ENCODE results near the gene TPST1.

Gene TPST1

DNA sequence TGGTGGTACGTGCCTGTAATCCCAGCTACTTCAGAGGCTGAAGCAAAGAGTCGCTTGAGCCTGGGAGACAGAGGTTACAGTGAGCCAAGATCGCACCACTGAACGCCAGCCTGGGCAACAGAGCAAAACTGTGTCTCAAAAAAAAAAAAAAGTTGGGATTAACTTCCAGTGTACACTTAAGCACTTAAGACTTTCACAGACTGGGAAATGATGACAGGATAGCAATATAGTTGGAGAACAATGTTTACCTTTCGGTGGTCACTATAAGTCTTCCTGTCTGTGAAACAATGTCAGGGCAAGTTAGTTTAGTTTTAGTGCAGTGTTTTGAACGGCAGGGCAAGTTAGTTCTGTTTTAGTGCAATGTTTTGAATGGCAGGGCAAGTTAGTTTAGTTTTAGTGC, 130.2 kb downstream of the TPST1 start:
- H3K36me3 ChIP-seq: no peaks in the 10 kb centered on the region
- DNase-seq: no peak
- no peak for TF ChIP-seq CTCF (IDR thresholded peaks at IDR 0.05; ENCODE audit: low read depth, low read length)
- no peaks in the 10 kb centered on the region for H3K9me3 ChIP-seq (ENCODE audit: severe bottlenecking)
- no peaks in the 10 kb centered on the region for H3K27me3 ChIP-seq (ENCODE audit: insufficient read depth, low read depth, severe bottlenecking)
- no peak overlapping the region for H3K4me3 ChIP-seq (ENCODE audit: low read depth, low read length)
- no peak overlapping the region for H3K27ac ChIP-seq

DNA sequence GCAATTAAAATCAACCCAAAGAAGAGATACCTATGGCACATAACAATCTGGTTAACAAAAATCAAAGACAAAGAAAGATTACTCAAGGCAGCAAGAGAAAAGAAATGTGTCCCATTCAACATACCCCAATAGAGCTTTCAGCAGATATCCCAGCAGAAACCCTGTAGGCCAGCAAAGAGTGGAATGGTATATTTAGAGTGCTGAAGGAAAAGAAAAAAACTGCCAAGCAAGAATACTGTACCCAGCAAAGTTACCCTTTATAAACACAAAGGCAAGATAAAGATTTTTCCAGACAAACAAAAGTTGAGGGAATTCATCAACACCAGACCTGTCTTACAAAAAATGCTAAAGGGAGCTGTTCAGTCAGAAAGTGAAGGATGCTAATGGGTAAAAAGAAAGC, 131.6 kb downstream of the TPST1 start:
- TF ChIP-seq CTCF (IDR thresholded peaks at IDR 0.05; ENCODE audit: low read depth, low read length): no peak
- Histone ChIP-seq H3K4me3 (ENCODE audit: low read depth, low read length) (no peak overlapping the region), H3K27ac (no peak overlapping the region), H3K36me3 (no peaks in the 10 kb centered on the region), H3K9me3 (ENCODE audit: severe bottlenecking) (no peaks in the 10 kb centered on the region), H3K27me3 (ENCODE audit: insufficient read depth, low read depth, severe bottlenecking) (no peaks in the 10 kb centered on the region)
- no peak for DNase-seq

DNA sequence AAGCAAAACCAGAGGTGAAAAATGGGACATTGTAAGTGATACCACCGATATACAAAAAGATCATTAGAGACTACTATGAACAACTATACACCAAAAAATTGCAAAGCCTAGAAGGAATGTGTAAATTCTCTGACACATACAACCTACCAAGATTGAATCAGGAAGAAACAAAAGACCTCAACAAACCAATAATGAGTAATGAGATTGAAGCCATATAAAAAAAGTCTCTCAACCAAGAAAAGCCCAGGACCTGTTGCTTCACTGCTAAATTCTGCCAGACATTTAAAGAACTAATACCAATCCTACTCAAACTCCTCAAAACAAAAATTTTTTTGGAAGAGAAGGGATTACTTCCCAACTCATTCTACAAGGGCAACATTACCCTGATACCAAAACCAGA, 134.0 kb downstream of the TPST1 start:
- H3K4me3 ChIP-seq (ENCODE audit: low read depth, low read length): no peak overlapping the region
- no peak overlapping the region for H3K27ac ChIP-seq
- no peak for TF ChIP-seq CTCF (IDR thresholded peaks at IDR 0.05; ENCODE audit: low read depth, low read length)
- no peaks in the 10 kb centered on the region for H3K36me3 ChIP-seq
- no peak for DNase-seq
- H3K9me3 ChIP-seq (ENCODE audit: severe bottlenecking): no peaks in the 10 kb centered on the region
- no peaks in the 10 kb centered on the region for H3K27me3 ChIP-seq (ENCODE audit: insufficient read depth, low read depth, severe bottlenecking)

DNA sequence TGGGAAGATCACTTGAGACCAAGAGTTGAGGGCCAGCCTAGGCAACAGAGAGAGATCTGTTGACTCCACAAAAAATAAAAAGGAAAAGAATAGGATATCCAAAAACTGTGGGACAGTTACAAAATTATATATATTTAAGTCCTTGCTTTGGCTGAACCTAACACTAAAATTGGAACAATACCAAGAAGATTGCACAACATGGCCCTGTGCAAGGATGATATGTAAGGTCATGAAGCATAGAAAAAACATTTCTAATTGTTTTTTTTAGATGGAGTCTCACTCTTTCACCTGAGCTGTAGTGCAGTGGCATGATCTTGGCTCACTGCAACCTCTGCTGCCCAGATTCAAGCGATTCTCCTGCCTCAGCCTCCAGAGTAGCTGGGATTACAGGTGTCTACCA, 139.0 kb downstream of the TPST1 start:
- no peak for DNase-seq
- H3K27me3 ChIP-seq (ENCODE audit: insufficient read depth, low read depth, severe bottlenecking): no peaks in the 10 kb centered on the region
- no peak for TF ChIP-seq CTCF (IDR thresholded peaks at IDR 0.05; ENCODE audit: low read depth, low read length)
- no peaks in the 10 kb centered on the region for H3K36me3 ChIP-seq
- no peaks in the 10 kb centered on the region for H3K9me3 ChIP-seq (ENCODE audit: severe bottlenecking)
- H3K27ac ChIP-seq: no peak overlapping the region
- no peak overlapping the region for H3K4me3 ChIP-seq (ENCODE audit: low read depth, low read length)

GRCh38 chr7:66348531-66348930, 143.4 kb downstream of the TPST1 start:
- no peaks in the 10 kb centered on the region for H3K9me3 ChIP-seq (ENCODE audit: severe bottlenecking)
- H3K36me3 ChIP-seq: no peaks in the 10 kb centered on the region
- H3K27ac ChIP-seq: no peak overlapping the region
- TF ChIP-seq CTCF (IDR thresholded peaks at IDR 0.05; ENCODE audit: low read depth, low read length): no peak
- H3K4me3 ChIP-seq (ENCODE audit: low read depth, low read length): no peak overlapping the region
- H3K27me3 ChIP-seq (ENCODE audit: insufficient read depth, low read depth, severe bottlenecking): no peaks in the 10 kb centered on the region
- DNase-seq: no peak

GRCh38 chr7:66348959-66349358, 143.8 kb downstream of the TPST1 start:
- TF ChIP-seq CTCF (IDR thresholded peaks at IDR 0.05; ENCODE audit: low read depth, low read length): no peak
- no peak for DNase-seq

More at GRCh38 chr7:66348959-66349358, 143.8 kb downstream of the TPST1 start:
- no peak overlapping the region for H3K27ac ChIP-seq
- H3K36me3 ChIP-seq: no peaks in the 10 kb centered on the region
- H3K27me3 ChIP-seq (ENCODE audit: insufficient read depth, low read depth, severe bottlenecking): no peaks in the 10 kb centered on the region
- H3K4me3 ChIP-seq (ENCODE audit: low read depth, low read length): no peak overlapping the region
- no peaks in the 10 kb centered on the region for H3K9me3 ChIP-seq (ENCODE audit: severe bottlenecking)
